GM21447 (cell line): ENCODE data around the gene OR4K17.
"Not testable (repeated sequence)": the region's sequence is repeated elsewhere in the genome, so short reads cannot be mapped to it uniquely, and the experiment has no call there.

ENCODE experiments used
- ATAC-seq: cut with Tn5 transposase; IDR thresholded peaks from one replicate; pipeline ENCODE4 v1.9.1; 2021; ENCODE audit not compliant: unreplicated experiment

Gene OR4K17, protein sequence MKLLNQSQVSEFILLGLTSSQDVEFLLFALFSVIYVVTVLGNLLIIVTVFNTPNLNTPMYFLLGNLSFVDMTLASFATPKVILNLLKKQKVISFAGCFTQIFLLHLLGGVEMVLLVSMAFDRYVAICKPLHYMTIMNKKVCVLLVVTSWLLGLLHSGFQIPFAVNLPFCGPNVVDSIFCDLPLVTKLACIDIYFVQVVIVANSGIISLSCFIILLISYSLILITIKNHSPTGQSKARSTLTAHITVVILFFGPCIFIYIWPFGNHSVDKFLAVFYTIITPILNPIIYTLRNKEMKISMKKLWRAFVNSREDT

GRCh38 chr14:20110438-20110837 lies at the start of gene OR4K17:
TSS of gene OR4K17 (plus strand) at chr14:20110739. CDS start at chr14:20117500, 6,761 bp downstream.
- no peak for ATAC-seq

GRCh38 chr14:20092050-20092449 lies 18.5 kb upstream of the OR4K17 start:
- no peak for ATAC-seq

DNA sequence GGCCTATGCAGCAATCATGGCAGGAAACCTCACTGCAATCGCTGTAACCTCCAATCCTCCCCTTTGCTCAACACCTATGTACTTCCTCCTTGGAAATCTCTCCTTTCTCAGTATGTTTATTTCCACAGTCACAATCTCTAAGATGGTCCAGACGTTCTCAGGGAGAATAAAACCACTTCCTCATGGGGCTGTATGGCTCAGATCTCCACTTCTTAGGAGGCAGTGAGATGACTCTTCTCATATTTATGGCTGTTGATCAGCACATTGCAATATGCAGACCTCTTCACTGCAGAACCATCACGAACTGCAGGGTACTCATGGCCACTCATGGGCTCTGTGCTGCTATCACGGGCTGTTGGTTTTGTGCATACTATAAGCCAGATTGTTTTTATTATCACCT lies 17.1 kb upstream of the OR4K17 start:
- no peak for ATAC-seq

- ATAC-seq, result not testable (repeated sequence)
These were observed 11.4 kb upstream of the OR4K17 start for GRCh38 chr14:20098926-20099770.

GRCh38 chr14:20112321-20112720 lies 1.8 kb downstream of the OR4K17 start:
- ATAC-seq, result no peak

GRCh38 chr14:20116748-20117147 lies 6.2 kb downstream of the OR4K17 start:
- no peak for ATAC-seq

- ATAC-seq, result no peak
These were observed 8.3 kb downstream of the OR4K17 start for GRCh38 chr14:20118795-20119194.

DNA sequence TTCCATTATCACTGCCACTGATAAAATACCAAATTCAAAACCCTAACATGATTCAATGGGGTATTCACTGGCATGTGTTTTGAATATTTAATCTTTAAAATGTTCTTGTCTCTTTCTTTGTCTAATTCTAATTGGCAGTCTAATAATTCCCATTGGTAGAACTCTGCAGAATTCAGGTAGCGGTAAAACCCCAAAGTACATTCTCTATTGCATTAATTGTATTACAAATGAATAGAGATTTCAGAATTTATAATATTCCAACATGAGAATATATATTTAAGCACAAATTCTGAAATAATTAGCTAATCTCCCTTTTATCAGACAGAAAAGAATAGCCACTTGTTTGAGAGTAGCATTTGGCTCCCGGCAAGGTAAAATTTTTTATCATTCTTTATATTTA lies 28.0 kb downstream of the OR4K17 start, which contains the start of gene OR4N5:
TSS of gene OR4N5 (plus strand) at position 301 of the 400 bp plus-strand sequence. CDS start 4,916 bp downstream, outside the sequence.
- ATAC-seq, result no peak

DNA sequence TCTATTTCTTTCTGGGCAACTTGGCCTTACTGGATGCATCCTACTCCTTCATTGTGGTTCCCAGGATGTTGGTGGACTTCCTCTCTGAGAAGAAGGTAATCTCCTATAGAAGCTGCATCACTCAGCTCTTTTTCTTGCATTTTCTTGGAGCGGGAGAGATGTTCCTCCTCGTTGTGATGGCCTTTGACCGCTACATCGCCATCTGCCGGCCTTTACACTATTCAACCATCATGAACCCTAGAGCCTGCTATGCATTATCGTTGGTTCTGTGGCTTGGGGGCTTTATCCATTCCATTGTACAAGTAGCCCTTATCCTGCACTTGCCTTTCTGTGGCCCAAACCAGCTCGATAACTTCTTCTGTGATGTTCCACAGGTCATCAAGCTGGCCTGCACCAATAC lies 33.4 kb downstream of the OR4K17 start:
- ATAC-seq, result no peak

DNA sequence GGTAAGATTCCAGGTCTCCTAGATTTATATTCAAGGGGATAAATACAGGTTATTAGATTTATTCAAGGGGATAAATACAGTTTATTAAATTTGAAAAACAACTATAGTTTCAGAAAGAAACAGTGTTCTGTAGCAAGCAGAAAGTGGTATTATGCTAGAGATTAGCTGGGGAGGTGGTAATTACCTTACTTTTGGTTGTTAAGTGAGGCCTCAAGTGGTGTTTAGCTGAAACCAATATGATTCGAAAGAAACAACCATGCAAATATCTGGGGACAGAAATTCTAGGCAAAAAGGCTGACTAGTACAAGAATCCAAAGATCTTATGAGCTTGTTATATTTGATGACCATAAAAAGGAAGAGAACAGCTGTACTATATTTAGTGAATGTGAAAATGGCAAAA lies 34.3 kb downstream of the OR4K17 start:
- no peak for ATAC-seq

GRCh38 chr14:20164462-20164861 lies 53.9 kb downstream of the OR4K17 start:
- no peak for ATAC-seq

DNA sequence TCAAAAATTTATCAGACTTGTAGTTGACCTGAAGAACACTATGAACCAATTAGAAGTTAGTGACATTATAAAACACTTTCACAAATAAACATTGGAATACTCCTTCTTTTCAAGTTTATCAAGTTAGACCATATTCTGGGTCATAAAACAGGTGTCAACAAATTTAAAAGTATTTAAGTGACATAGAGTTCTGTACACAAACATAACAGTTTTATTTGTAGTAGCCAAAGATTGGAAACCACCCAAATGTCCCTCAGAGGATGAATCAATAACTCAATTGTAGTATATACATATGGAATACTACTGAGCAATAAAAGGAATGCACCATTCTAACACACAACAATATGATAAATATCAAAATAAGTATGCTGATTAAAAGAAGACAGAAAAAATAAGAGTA lies 56.6 kb downstream of the OR4K17 start:
- ATAC-seq, result no peak

DNA sequence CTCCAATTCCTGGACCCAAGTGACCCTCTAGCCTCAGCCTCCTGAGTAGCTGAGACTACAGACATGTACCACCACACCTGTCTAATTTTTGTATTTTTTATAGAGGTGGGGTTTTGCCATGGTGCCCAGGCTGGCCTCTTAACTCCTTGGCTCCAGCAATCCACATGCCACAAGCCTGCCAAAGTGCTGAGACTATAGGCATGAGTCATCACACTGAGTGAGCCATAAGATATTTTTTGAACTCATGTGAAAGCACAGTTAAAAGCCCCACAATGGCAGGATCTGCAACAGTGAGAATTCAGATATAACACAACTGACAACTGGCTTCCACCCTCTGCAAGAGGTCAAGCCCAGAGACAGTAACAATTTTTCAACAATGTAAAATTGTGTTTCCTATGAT lies 59.3 kb downstream of the OR4K17 start:
- ATAC-seq, result not testable (repeated sequence)
